Activated naive CD4-positive, alpha-beta T cell treated with anti-CD3 and anti-CD28 coated beads, Interleukin-2, amount 50 U/mL, for 16 hours (primary cell): ENCODE measurements around the gene SLC36A1.
"Not testable (repeated sequence)": the region's sequence is repeated elsewhere in the genome, so short reads cannot be mapped to it uniquely, and the experiment has no call there.

Experiments used
- DNase-seq: peaks from one replicate; pipeline ENCODE4 v3.0.0-alpha.2; 2020

The SLC36A1 gene

GRCh38 chr5:151491062-151491461, 43.7 kb downstream of the SLC36A1 start:
- DNase-seq = no peak

GRCh38 chr5:151492729-151493128, 45.3 kb downstream of the SLC36A1 start:
- peak; percentile 28 for DNase-seq

- no peak for DNase-seq
Measured at GRCh38 chr5:151493665-151494064, 46.3 kb downstream of the SLC36A1 start.

- DNase-seq = no peak
Measured at GRCh38 chr5:151495320-151495719, 47.9 kb downstream of the SLC36A1 start.

- DNase-seq = no peak
Measured at GRCh38 chr5:151496041-151496484, 48.7 kb downstream of the SLC36A1 start.

GRCh38 chr5:151497391-151498002, 50.1 kb downstream of the SLC36A1 start:
- DNase-seq = no peak

GRCh38 chr5:151498395-151499155, 51.2 kb downstream of the SLC36A1 start:
- DNase-seq = no peak

- no peak for DNase-seq
Measured at GRCh38 chr5:151499501-151500035, 52.2 kb downstream of the SLC36A1 start.

- DNase-seq = no peak
Measured at GRCh38 chr5:151504006-151504405, 56.6 kb downstream of the SLC36A1 start.

GRCh38 chr5:151508308-151508707, 60.9 kb downstream of the SLC36A1 start:
- DNase-seq = not testable (repeated sequence)

- DNase-seq = no peak
Measured at GRCh38 chr5:151509231-151509630, 61.8 kb downstream of the SLC36A1 start.

GRCh38 chr5:151509836-151510235, 62.4 kb downstream of the SLC36A1 start:
- no peak for DNase-seq

GRCh38 chr5:151517122-151517920, 69.9 kb downstream of the SLC36A1 start:
- DNase-seq = no peak

- no peak for DNase-seq
Measured at GRCh38 chr5:151520294-151520693, 72.9 kb downstream of the SLC36A1 start.

- DNase-seq = no peak
Measured at GRCh38 chr5:151522226-151522625, 74.8 kb downstream of the SLC36A1 start.

- peak; percentile 27 for DNase-seq
Measured at GRCh38 chr5:151523335-151523734, 75.9 kb downstream of the SLC36A1 start.

GRCh38 chr5:151528153-151528552, 80.8 kb downstream of the SLC36A1 start:
- DNase-seq = no peak

GRCh38 chr5:151528996-151529395, 81.6 kb downstream of the SLC36A1 start:
- DNase-seq = no peak

- DNase-seq = no peak
Measured at GRCh38 chr5:151531581-151531980, 84.2 kb downstream of the SLC36A1 start.

- no peak for DNase-seq
Measured at GRCh38 chr5:151532416-151532815, 85.0 kb downstream of the SLC36A1 start.

GRCh38 chr5:151534350-151534749, 86.9 kb downstream of the SLC36A1 start:
- DNase-seq = no peak

- no peak for DNase-seq
Measured at GRCh38 chr5:151537044-151537443, 89.6 kb downstream of the SLC36A1 start.

- DNase-seq = no peak
Measured at GRCh38 chr5:151541571-151541970, 94.2 kb downstream of the SLC36A1 start.
